OCI-M2 (cell line): Measurements from ENCODE around the gene CLRN3.

Source experiments
- DNase-seq: peaks from one replicate; lab custom pipeline; 2025; ENCODE audit not compliant: unreplicated experiment; lab: John Stamatoyannopoulos, UW

CLRN3 gene

DNA sequence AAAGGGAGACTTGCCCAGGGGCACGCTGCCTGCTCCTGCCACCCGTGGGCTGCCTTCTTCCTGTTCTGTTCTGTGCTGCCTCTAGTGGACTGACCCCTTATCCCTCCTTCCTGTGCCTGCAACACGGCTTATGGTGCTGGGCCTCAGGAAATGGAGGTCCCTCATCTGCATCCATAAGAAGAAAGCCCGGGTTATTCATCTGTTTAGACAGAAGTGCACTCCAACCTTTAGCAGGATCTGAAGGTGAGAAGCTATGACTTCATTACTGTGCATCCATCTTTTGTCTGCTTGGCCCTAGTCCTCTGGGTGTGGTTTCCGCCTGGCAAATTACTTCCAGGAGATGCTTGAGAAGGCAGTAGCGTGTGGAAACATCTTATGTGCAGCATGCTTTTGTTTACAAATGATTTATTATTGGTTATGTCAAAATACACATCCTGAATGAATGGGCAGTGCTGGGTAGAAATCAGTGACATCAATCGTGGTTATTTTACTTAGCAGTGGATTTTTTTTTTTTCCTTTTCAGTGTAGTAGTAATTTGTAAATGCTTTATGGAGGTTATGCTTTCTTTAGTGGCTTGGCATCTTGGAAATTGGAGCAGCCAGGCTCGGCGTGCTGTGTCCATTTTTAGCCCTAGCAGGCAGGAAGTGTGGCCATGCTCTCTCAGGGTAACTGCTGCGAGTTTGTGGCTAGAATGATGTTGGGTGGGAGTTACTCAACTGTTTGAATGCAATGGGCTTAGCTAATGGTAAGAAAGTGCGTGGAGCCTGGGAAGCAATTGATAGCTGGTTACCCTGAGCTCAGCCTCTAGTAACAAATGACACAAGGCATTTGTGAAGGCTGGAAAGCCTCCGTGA, 26.9 kb upstream of the CLRN3 start:
- DNase-seq, result no peak

DNA sequence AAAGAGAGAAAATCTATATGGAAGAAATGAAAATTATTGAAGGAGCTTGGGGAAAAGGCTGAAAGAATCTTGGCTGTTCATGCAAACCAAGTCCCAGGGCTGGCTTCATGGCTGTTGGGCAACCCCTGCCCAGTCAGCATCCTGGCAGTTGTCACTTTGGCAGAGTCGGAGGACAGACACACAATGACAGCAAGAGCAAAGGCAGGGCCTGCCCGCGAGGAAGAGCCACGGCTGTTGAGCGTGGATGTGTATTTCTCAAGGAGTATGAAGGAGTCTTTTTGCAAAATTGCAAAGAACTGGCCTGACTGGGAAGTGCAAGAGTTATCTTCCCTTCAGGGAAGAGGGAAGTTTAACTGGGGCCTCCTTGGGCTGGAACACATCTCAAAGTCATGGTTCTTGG, 25.8 kb upstream of the CLRN3 start:
- DNase-seq, result no peak

DNA sequence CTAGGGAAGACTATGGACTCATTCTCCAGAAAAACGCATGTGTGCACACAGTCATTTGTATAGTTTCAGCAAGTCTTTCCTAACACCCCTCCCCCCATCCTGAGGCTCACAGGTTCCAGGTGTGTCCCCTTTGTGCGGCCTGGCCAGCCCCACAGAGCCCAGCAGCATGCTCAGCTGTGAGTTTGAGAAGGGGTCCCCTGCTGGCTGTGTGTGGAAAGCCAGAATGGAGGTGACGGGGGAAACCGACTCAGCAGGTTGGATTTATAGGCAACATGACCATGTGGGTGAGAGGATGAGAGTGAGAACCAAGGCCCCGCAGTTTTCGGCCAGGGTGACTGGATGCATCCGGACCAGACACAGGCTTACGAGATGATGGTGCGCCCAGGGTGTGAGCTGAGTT, 24.1 kb upstream of the CLRN3 start:
- no peak for DNase-seq

DNA sequence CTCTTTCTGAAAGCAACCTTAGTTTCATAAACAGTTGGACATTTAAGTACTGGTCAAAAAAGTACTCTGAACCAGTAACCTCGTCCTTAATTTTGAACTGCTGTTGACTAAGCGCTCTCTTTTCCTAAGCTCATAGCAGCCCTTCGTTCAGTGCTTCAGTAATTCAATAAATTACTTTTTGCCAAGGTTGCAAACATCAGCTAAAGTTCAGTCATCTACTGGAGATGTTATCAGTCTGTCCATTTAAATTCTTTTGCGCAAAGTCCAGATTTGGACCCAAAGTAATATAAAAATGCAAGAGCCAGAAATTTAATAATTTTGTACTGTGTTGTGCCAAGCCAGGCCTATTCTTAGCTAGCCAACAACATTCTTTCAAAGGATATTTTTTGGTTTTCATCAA, 22.6 kb upstream of the CLRN3 start:
- no peak for DNase-seq

DNA sequence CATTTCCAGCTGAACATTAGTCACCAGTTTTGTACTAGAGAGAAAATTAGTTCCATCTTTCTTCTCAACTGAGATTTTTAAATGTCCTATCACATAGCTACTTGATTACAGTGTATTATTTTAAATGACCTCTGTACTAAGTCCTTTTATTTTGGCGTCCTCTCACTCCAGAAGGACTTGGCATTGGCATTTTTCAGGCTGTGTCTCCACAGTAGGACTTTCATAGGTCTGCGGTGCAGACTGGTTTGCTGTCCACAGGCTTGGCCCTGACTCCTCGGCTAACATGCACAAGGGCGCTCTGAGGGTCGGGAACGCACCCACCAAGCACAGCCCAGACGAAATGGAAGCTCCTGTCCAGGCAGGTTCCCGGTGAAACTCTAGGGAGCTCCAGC, 20.6 kb upstream of the CLRN3 start:
- no peak for DNase-seq

DNA sequence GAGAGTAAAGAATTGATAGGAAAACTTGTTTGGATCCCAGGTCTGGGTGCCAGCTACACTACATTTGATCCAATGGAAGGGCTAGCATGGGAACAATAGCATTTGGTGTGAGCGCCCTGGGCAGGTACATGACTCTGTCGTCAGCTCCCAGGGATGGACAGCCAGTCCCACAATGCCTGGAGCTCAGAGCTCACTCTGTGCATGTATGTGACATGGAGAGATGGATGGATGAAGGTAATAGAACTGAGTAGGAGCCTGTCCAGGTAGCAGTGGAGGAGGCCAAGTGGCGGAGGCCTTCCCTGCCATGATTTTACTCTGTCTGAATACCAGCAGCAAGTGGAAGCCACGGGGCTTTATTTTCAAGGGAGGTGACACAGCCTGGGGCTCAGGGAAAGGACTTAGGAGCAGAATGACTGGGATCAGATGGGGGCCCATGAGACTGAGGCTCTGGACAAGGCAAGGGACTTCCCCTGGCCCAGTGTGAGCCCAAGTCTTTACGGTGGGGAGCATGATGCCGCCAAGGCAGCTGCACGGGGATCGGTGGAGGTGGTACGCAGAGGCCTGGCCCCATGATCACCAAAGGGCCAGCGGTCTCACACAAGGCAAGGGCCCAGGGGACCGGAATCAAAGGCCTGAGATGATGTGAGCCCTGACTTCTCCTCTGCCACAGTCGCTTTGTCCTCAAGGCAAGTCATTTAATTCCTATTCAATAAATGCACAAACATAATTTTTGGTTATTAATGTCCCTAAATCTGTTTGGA, 20.0 kb upstream of the CLRN3 start:
- no peak for DNase-seq

DNA sequence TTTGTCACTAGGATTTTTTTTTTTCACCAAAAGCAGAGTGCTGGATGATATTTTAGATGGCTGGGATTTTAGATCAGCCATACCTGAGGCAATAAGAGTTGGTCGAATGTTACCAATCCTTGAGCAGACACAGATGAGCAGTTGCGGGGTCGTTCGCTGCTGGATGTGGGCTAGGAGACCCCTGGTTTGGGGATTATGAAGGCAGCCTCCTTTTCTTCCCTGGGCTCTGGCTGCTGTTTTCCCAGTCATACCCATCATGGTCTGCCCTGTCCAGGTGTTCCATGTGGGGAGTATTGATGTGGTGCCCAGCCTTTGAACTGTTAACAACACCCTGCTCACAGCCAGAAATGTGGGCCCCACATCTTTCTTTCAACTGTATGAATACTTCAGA, 19.1 kb upstream of the CLRN3 start:
- DNase-seq, result no peak

DNA sequence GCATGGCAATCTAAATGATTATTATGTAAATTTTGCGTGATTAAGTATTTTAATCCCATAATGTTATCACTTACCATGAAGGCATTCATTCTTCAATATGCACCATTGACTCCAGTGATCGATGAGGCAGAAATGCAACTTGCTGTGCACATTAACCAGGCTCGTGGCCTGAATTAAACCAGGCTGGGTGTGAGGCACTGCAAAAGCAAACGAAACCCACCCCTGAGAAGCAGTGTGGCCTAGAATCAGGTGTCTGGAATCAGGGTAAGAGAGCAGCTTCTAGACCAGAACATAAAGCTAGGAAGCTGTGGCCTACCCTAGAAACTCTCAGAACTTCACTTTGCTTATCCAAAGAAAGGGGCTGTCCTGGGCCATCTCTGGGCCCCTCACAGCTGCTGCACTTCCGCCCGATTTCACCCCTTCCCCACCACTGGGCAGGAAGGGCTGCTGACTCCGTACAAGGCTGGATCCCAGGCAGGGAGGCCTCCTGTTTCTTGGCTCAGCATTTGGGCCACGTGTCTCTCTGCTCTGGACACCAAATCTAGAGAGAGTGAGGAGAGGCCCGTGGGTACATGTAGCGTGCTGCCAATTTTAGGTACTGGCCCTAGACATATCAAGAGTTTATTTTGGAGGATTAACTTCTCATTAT, 18.6 kb upstream of the CLRN3 start:
- no peak for DNase-seq

DNA sequence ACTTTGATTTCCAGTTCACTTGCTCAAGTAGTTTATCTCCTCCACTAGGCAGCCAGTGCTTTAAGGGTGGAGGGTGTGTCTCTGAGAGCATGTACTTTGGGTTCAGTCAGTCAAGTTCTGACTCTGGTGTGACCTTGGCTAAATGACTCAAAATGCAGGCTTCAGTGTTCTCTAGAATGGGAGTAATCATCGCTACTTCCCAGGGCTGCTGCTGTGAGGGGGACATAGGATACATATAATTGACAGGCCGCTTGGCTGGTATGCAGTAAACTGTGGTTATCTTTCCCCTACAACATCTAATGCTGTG, 17.7 kb upstream of the CLRN3 start:
- no peak for DNase-seq

DNA sequence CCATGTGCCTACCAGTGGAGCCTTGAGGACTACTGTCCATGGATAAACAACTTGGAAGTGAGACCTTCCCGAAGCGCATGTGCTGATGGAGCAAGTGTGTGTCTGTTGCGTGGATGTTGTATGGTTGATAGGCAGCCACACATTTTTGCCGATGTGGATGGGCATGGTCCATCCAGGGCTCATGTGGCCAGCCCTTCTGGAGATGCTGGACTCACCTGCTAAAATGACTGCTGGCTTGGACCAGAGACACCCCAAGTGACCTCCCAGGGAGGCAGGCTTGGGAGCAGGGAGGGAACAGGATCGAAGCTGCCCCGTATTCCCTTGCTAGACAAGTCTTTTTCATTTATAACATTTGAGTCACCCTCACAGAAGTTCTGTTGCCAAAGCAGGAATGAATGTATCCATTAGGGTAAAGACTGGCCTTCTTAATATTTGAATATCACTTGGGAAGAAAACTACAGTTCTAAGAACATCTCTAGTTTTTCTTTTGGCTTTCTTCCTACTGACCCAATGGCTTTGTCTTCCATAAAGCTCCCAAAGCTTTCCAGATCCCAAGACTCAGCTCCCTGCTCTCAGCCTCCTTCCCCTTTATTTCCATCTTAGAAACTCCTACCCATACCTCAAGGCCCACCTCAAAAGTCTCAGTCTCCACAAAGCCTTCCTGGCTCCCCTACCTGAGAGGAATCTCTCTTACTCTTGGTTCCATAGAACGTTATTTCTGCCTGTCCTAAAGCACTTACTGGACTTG, 17.1 kb upstream of the CLRN3 start:
- no peak for DNase-seq

DNA sequence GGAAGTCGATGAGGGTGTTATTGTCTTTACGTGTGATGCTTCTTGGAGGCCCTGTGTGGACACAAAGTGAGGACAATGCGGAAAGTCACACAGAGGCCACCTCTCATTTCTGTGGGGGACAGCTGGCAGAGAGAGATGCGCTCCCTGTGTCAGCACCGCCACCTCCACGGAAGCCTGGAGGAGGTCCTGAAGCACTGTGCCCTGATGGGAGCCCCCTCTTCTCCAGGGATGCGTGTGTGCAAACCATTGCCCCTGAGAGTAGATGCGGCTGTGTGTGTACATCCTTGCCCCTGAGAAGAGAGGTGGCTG, 16.2 kb upstream of the CLRN3 start:
- no peak for DNase-seq

DNA sequence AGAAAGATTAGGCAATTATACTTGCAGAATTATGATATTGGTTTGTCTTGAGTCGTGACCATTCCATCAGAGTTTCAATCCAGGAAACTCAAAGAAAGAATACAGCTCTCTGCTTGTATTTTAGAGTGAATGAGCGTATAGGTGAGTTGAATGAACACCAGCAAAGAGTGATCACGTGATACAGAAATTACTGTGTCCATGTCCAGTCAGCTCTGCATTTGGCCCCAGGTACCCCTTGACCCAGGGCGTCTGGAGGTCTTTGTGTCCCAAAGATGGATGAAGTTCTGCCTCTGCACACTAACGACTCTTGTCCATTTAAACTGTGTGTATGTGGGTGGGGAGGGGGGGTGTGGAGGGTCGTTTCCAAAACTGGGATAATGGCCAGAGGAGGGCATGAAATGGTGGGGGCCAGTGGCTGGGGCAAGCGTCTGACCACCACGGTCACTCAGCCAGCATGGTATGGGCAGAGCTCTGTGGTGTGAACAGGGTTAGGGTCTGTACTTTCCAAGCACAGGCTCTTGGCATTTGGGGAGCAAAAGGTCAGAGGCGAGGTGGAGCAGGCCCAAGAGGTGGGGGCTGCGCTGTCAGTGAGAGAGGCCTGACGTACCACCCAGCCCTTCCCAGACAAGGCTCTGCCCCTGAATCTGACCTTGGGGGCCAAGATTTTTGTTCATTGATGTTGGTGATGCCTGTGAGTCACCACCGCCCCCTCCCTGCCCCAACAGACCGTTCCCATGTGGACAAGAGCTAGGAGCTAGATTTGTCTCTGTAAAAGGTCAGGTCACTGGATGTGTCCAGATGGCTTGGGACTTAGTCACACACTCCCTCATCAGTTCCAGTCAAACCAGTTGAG, 15.6 kb upstream of the CLRN3 start:
- no peak for DNase-seq

DNA sequence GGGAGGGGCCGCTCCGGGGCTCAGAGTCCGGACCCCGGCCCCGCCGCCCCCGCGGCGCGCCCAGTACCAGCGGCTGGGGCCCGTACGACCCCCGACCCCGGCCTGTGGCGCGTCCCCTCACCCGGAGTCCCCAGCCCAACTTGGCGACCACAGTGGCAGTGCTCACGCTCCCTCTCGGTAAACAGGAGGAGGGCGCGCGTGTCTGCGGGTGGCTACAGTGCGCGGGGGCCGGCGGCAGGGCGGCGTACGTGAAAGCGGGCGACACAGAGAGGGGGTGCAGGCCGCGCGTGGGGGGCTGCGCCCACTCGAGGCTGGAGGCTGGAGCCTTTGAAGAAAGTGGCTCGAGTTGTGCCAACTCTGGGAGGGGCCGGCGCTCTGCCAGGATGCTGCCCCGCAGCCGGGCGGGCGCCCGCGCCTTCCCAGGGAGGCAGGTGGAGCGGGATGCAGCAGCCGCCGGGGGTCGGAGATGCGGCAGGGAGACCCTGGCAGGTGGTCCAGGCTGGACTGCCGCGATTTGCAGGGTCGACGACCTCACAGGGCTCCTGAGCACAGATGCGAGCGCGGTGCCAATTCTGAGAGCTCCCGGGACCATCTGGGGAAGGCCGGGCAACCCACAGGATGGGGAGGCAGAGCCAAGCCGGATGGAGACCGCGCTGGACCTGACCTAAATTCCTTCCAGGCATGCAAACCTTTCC, 14.8 kb upstream of the CLRN3 start:
- no peak for DNase-seq

DNA sequence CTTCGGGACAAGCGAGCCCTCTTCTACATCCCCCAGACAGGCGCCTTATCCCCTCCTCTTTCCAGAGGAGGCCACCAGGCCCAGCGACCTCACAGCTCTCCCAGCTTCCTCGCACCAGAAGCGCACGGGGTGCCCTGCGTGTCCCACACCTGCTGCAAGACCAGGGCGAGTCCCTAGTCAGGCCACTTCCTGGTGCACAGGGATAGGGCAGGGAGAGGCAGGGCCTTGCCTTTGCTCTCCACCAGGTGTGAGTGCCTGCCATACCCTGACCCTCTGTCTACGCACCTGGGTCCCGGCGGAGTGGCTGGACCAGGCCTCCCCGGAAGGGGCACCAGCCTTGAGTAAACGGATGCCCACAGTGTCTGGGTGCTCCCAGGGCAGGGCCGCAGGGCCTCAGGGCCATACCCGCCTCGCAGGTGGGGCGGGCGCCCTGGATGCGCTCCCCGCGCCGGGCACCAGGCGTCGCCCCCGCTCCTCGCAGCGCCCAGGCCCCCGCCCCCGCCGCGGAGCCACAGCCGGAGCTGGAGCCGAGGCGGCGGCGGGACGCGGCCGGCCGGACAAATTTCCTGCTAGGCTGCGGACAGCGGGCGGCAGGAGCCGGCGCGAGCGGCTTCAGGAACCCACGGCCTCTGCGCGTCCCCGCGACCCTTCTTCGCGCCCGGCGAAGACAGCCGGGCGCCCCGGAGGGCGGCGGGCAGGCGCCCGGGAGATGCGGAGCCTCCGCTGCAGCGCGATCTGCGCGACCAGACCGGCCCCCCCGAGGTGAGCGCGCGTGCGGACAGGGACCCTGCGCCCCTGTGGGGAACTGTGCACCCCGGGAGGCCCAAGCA, 14.0 kb upstream of the CLRN3 start, which contains the start of gene PTPRE:
PTPRE (plus strand) TSS at position 556 of the 830 bp plus-strand sequence. CDS start 133,779 bp downstream, outside the sequence.
- DNase-seq, result no peak

DNA sequence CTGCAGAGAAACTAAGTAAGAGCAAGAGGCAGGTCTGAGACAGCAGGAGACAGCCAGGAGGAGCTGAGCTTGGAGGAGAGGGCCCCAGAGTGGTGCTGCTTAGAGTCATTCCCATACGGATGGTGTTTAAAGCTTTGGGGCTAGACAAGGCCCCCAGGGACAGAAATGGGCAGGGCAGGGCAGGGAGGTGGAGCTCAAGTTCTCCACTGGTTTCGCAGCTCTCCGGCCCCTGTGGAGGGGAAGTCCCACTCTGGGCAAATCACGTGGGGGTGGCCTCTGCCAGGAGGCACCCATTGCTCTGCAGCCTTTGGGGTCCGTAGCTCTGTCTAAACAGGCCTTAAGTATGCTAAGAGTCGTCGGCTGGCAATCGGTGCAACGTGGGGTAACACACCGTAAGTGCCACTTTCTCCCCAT, 13.1 kb upstream of the CLRN3 start:
- DNase-seq, result no peak

DNA sequence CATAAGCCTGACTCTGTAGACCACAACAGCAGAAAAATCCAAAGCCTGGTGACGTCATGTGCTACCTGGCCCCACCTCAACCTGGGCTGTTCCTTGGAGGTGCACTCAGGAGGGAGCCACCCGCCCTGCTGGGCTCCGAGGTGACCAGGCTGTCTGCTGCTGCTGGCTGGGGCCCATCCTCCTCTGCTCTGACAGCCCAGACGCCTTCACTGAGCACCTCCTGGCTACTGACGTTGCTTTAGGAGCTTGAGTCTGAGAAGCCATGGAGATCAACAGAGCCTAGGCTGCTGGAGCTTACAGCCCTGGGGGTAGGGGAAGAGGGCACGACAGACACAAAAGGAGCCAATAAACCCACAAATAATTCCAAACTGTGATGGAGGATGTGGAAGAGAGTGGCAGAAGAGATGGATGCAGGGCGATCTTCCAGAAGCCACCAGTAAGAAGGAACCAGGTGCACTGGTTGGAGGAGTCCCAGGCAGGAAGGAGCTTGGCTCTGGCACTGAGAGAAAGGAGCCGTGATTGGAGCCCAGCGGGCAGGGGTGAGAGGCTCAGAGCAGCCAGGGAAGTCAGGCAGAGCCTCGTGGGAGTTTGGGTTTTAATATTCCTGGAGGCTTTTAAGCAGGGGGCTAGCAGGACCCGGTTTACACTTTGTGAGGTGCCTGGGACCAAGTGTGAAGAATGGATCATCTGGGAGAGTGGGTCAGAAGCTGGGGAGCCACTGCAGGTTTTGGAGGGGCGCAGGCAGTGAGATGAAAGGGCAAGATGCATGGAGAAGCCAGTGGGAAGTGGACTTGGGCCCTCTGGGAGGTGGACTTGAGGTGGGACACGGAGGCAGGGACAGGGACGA, 12.5 kb upstream of the CLRN3 start:
- DNase-seq, result no peak

DNA sequence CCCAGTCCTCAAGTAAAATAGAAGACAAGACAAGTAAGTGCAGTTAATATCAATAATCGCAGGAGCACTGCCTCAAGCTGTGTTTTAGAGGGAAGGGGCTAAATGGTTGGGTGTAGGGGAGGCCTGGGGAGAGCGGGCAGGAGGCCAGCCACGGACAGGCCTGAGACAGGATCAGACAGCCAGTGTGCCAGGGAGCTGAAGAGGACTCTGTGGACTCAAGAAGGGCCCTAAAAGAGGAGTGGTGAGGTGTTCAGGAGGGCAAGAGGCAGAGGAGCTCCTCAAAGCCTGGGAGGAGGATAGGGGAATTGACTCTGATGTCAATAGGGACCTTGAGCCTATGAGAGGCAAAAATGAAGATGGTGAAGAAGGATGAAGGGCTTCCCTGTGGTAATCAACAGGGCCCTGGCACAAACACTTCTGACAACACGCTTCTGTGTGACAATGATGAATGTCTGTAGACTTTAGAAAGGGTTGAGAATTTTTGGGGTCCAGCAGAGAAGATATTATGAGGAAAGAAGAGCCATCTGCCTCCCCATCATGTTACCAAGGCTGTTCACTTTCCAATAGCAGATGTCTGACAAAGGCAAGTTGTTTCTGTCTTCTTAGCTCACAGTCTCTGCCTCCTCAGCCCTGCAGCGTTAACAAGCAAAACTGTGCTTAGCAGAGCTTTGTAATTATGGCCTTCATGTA, 11.7 kb upstream of the CLRN3 start:
- no peak for DNase-seq

DNA sequence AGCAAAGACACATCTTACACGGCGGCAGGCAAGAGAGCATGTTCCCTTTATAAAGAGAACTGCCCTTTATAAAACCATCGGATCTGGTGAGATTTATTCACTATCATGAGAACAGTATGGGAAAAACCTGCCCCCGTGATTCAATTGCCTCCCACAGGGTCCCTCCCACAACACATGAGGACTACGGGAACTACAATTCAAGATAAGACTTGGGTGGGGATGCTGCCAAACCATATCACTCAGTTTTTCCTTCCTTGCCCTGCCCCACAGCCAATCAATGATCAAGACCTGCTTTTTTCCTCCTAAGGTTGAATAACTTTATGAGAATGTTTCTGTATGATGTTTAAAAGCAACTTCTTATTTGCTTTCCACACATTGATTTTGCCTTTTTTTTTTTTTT, 11.0 kb upstream of the CLRN3 start:
- DNase-seq, result no peak
